K562 (cell line): ENCODE measurements around the gene VEGFA. TPM values are rescaled to one million over a fixed set of nuclear protein-coding genes. Genes with fewer than 3 reads are reported as not detected.

Experiments
- ATAC-seq: fragments of 200-7000 bp; cut with Tn5 transposase; 3 replicates; pipeline ENCODE4 v1.9.1; 2020; ENCODE audit warnings: moderate library complexity
- BruUV-seq: library from RNA; stranded (reverse); fragments of 400-500 nt; replicated peaks from 2 replicates; lab custom pipeline; 2021; lab: Mats Ljungman, UMichigan
- CTCF ChIA-PET: fragments of 300-600 bp; formaldehyde crosslinking; extraction: SDS; loops from one replicate; lab custom pipeline; 2021; ENCODE audit warnings: low intra/inter-chr PET ratio; lab: Yijun Ruan, JAX
- POLR2A ChIA-PET: fragments of 300-600, 350-650 bp; sonication (Branson Sonifier 250); formaldehyde crosslinking; extraction: SDS; loops from one replicate; lab custom pipeline; 2021; ENCODE audit warnings: antibody characterized with exemption, inconsistent platforms; lab: Yijun Ruan, JAX
- DNase-seq, 4 experiments: peaks; one replicate each; pipeline versions ENCODE4 v3.0.0 to v3.0.0-alpha.2; 2011 to 2018; ENCODE audit warnings: low spot score in 3 of 4, mixed read lengths in 3 of 4; ENCODE audit errors: extremely low read depth in 1 of 4
- FAIRE-seq: peaks from 2 replicates; lab custom pipeline; 2011; peaks lifted over from hg19 to GRCh38; lab: Jason Lieb, UNC
- H2AFZ ChIP-seq: 2 replicates; pipeline ENCODE4 v1.6.0; 2011; ENCODE audit warnings: low read depth, low read length, control low read depth, inconsistent platforms
- H3K27ac ChIP-seq: fragments of 200-600 bp; 3 replicates; pipeline ENCODE4 v1.8.0; 2011; ENCODE audit warnings: low read depth, mild to moderate bottlenecking, control low read depth, inconsistent platforms, low read length, moderate library complexity, mixed read lengths; ENCODE audit errors: extremely low read depth
- H3K27me3 ChIP-seq, 2 experiments: fragments of 300-600 bp in 1 of 2; 2 replicates in 1 of 2; 3 replicates in 1 of 2; pipeline versions ENCODE4 v1.6.0 to v1.8.0; 2011; ENCODE audit warnings: inconsistent platforms in 2 of 2, low read length in 2 of 2, mild to moderate bottlenecking in 1 of 2, mixed read lengths in 1 of 2, moderate library complexity in 1 of 2; ENCODE audit not compliant: control insufficient read depth in 2 of 2, insufficient read depth in 2 of 2
- H3K36me3 ChIP-seq: fragments of 300-600 bp; 3 replicates; pipeline ENCODE4 v1.8.0; 2011; ENCODE audit warnings: mild to moderate bottlenecking, low read length, inconsistent platforms; ENCODE audit not compliant: control insufficient read depth, insufficient read depth
- H3K4me1 ChIP-seq, 2 experiments: fragments of 200-600 bp in 1 of 2; replicated peaks in 1 of 2; 2 replicates in 1 of 2; 3 replicates in 1 of 2; pipeline versions ENCODE4 v1.5.1 to v1.8.0; 2011; ENCODE audit warnings: inconsistent platforms in 2 of 2, low read length in 2 of 2, mild to moderate bottlenecking in 1 of 2, mixed read lengths in 1 of 2, moderate library complexity in 1 of 2; ENCODE audit not compliant: control insufficient read depth in 2 of 2, insufficient read depth in 2 of 2
- H3K4me2 ChIP-seq: 2 replicates; pipeline ENCODE4 v1.6.1; 2011; ENCODE audit warnings: low read length, control low read depth, inconsistent platforms, mixed read lengths; ENCODE audit not compliant: insufficient read depth
- H3K4me3 ChIP-seq: fragments of 200-600 bp; sonication (generic), shearing (Covaris generic); 2 replicates; pipeline ENCODE4 v1.5.1; 2016; ENCODE audit warnings: control low read depth, inconsistent platforms
- H3K79me2 ChIP-seq: fragments of 200-600 bp; 3 replicates; pipeline ENCODE4 v1.8.0; 2011; ENCODE audit warnings: low read length, inconsistent platforms; ENCODE audit not compliant: control insufficient read depth, insufficient read depth
- H3K9ac ChIP-seq, 2 experiments: 2 replicates each; pipeline versions ENCODE4 v1.6.0 to v1.6.1; 2011; ENCODE audit warnings: low read depth in 2 of 2, low read length in 2 of 2, control low read depth in 1 of 2, inconsistent platforms in 1 of 2, mild to moderate bottlenecking in 1 of 2, mixed read lengths in 1 of 2; ENCODE audit not compliant: insufficient read depth in 1 of 2
- H3K9me1 ChIP-seq: one replicate; pipeline ENCODE4 v1.6.0; 2011; ENCODE audit warnings: inconsistent platforms, mild to moderate bottlenecking, low read length, moderate library complexity; ENCODE audit not compliant: control insufficient read depth, insufficient read depth
- H3K9me3 ChIP-seq: replicated peaks from 2 replicates; pipeline ENCODE4 v1.5.1; 2011; ENCODE audit warnings: low read depth, low read length, inconsistent platforms; ENCODE audit not compliant: control insufficient read depth, insufficient read depth
- H4K20me1 ChIP-seq: replicated peaks from 2 replicates; pipeline ENCODE4 v1.6.1; 2011; ENCODE audit warnings: low read length, inconsistent platforms, mixed read lengths; ENCODE audit not compliant: control insufficient read depth, insufficient read depth
- CEBPB ChIP-seq: fragments of 450-650 bp; IDR thresholded peaks from 2 replicates; pipeline ENCODE4 v1.6.1; 2016; ENCODE audit warnings: missing genetic modification characterization, missing compliant biosample characterization
- CEBPG ChIP-seq, 3 experiments: fragments of 200-800 bp in 1 of 3; sonication (Bioruptor generic) in 1 of 3; sonication (generic) in 1 of 3; formaldehyde crosslinking in 1 of 3; IDR thresholded peaks in 2 of 3; conservative IDR thresholded peaks in 1 of 3; 2 replicates each; pipeline versions ENCODE4 v1.6.1 to v1.8.0; 2016 to 2022; ENCODE audit warnings: missing compliant biosample characterization in 2 of 3, missing genetic modification characterization in 2 of 3, mild to moderate bottlenecking in 1 of 3, missing genetic modification reagents in 1 of 3
- RBM25 ChIP-seq: fragments of 200-400 bp; formaldehyde crosslinking; IDR thresholded peaks from 2 replicates; pipeline ENCODE4 v1.6.1; 2018; ENCODE audit warnings: low read length, low read depth, moderate library complexity; ENCODE audit not compliant: severe bottlenecking
- ZBTB8A ChIP-seq: fragments of 450-650 bp; IDR thresholded peaks from 2 replicates; pipeline ENCODE4 v1.6.1; 2018; ENCODE audit warnings: mild to moderate bottlenecking, moderate library complexity; ENCODE audit not compliant: partially characterized antibody
- ZNF3 ChIP-seq: fragments of 250-450 bp; sonication (Bioruptor Pico); IDR thresholded peaks from 2 replicates; pipeline ENCODE4 v1.5.0; 2021; ENCODE audit warnings: mild to moderate bottlenecking, moderate library complexity
- ZNF507 ChIP-seq: conservative IDR thresholded peaks from 2 replicates; pipeline ENCODE4 v1.6.1; 2017; ENCODE audit warnings: missing genetic modification characterization, missing compliant biosample characterization
- ZNF586 ChIP-seq: fragments of 450-650 bp; formaldehyde crosslinking; conservative IDR thresholded peaks from 2 replicates; pipeline ENCODE4 v1.4.0; 2020; ENCODE audit warnings: mild to moderate bottlenecking, moderate library complexity
- WGBS: fragments of 100-300 bp; shearing (Covaris generic); methylation state at CpG from one replicate; pipeline ENCODE4 v1.1.6; 2016; ENCODE audit warnings: low coverage, mixed read lengths; ENCODE audit not compliant: insufficient coverage; ENCODE audit errors: missing lambda C conversion rate; 5-methylcytosine and 5-hydroxymethylcytosine counted together
- in situ Hi-C: fragments of 300-500 bp; cut with MboI; formaldehyde crosslinking; loops from 4 replicates; pipeline ENCODE4 v1.15.0; 2018; ENCODE audit warnings: inconsistent platforms, mixed read lengths
- intact Hi-C: fragments of 100-400 bp; cut with micrococcal nuclease; formaldehyde crosslinking; loops from 2 replicates; pipeline ENCODE4 v1.14.2; 2022
- polyA plus RNA-seq, 8 experiments: library from polyadenylated mRNA; depleted of rRNA in 4 of 8; stranded (reverse) in 5 of 8; unstranded in 3 of 8; fragments of >200 nt; fragmentation: Nextera tagmentation in 2 of 8; fragmentation: Illumina TruSeq in 1 of 8; extraction: Ambion mirVana in 2 of 8; extraction: Trizol in 1 of 8; gene quantifications; 2 replicates each; pipeline versions ENCODE4 v1.2.1 to v1.2.3, GENCODE V29; 2011 to 2014; ENCODE audit warnings: inconsistent platforms in 1 of 8, missing spikeins in 1 of 8
- total RNA-seq, 7 experiments: library from RNA; depleted of rRNA in 6 of 7; stranded (reverse); fragments of >200 nt in 6 of 7; fragmentation: Illumina TruSeq in 2 of 7; extraction: Trizol in 2 of 7; gene quantifications; 2 replicates each; pipeline versions ENCODE4 v1.2.1 to v1.2.3, GENCODE V29; 2011 to 2021; ENCODE audit warnings: low replicate concordance in 1 of 7

The VEGFA gene
- total and polyA plus RNA-seq, 9 of the 15 experiments (the other 6 are each of a cell fraction or from before 2014, with no cell fraction given) = 14.0 to 271 (median 124) TPM

GRCh38 chr6:43789447-43789846, 19.4 kb downstream of the VEGFA start:
- Histone ChIP-seq H3K4me3 (no peak overlapping the region), H2AFZ (no peak overlapping the region), H3K9ac (no peak overlapping the region), H3K4me1 (peaks cover 6 to 14% of the 10 kb centered on the region in 2 experiments; a peak in 3 of 5 replicates)
- POLR2A ChIA-PET = interaction anchor here (0.6 to 2.1 kb wide), 8 partner anchors 11 to 562 kb away, joined by 3 to 10 read pairs (median 4); no protein-coding TSS in a partner anchor
- 69% methylated on average over 2 of the region's 2 CpGs for WGBS
- CTCF ChIA-PET = no interaction called here
- in situ Hi-C loops = no loop called here
- FAIRE-seq = peak; percentile 51
- TF ChIP-seq ZNF3 (CRISPR knock-in tag) (peak; percentile 72; the same call in 1 of the 2 replicates), ZBTB8A (no peak), ZNF586 (no peak), RBM25 (peak; percentile 52)
- TF ChIP-seq, all 486 proteins: peak for 2
- H3K9me3 ChIP-seq = no peaks in the 10 kb centered on the region
- peaks cover 16% of the 10 kb centered on the region; the same call in 2 of the 3 replicates for H3K36me3 ChIP-seq
- no peaks in the 10 kb centered on the region for H3K79me2 ChIP-seq
- no TSS peak for BruUV-seq
- no peak overlapping the region for H3K4me2 ChIP-seq
- ATAC-seq (no peak), DNase-seq (no peak)
- no peak overlapping the region for H3K27ac ChIP-seq
- H4K20me1 ChIP-seq = peaks cover 16% of the 10 kb centered on the region
- peaks cover 6% of the 10 kb centered on the region for H3K9me1 ChIP-seq
- intact Hi-C loops = loop anchor here (5.0 kb wide), 1 partner anchor 48 kb away; no protein-coding TSS in a partner anchor
- H3K27me3 ChIP-seq = no peaks in the 10 kb centered on the region

- no peak overlapping the region; a peak in 1 of 4 replicates for H3K9ac ChIP-seq
- H3K9me1 ChIP-seq = peaks cover 5% of the 10 kb centered on the region
- peaks cover 6 to 14% of the 10 kb centered on the region in 2 experiments; a peak in 3 of 5 replicates for H3K4me1 ChIP-seq
- H3K27ac ChIP-seq = no peak overlapping the region
- in situ Hi-C loops = no loop called here
- no peak overlapping the region for H3K4me2 ChIP-seq
- TF ChIP-seq ZNF507 (tag) (no peak), CEBPG (CRISPR knock-in tag; IDR thresholded peaks at IDR 0.05) (peak; percentile 80), CEBPG (tag; conservative IDR thresholded peaks at IDR 0.05 in 1 of 2, IDR thresholded peaks at IDR 0.05 in 1 of 2) (peak in 1 of 2 experiments; percentile 61; a peak in 2 of 4 replicates), CEBPB (tag) (peak; percentile 70)
- TF ChIP-seq, all 486 proteins: peak for 2
- Histone ChIP-seq H3K27me3 (no peaks in the 10 kb centered on the region), H3K36me3 (peaks cover 12% of the 10 kb centered on the region; the same call in 2 of the 3 replicates), H3K79me2 (no peaks in the 10 kb centered on the region), H2AFZ (no peak overlapping the region), H3K9me3 (no peaks in the 10 kb centered on the region), H3K4me3 (no peak overlapping the region), H4K20me1 (peaks cover 14% of the 10 kb centered on the region)
- no TSS peak for BruUV-seq
- DNase-seq (peak in 1 of 4 experiments; percentile 18), FAIRE-seq (no peak), ATAC-seq (no peak)
- ChIA-PET POLR2A (interaction anchor here (0.6 to 2.1 kb wide), 8 partner anchors 10 to 562 kb away, joined by 3 to 10 read pairs (median 4); no protein-coding TSS in a partner anchor), CTCF (no interaction called here)
- WGBS = 28% methylated on average over 5 of the region's 5 CpGs
- intact Hi-C loops = no loop called here
Measured at GRCh38 chr6:43790031-43790430, 20.0 kb downstream of the VEGFA start.
